OCI-LY3 (cell line): ENCODE measurements around the gene PPDPF.

Experiments used
- H2AFZ ChIP-seq: fragments of 200-600, 300-600 bp; shearing (Covaris generic); 2 replicates; pipeline ENCODE4 v1.6.0; 2014; ENCODE audit warnings: antibody characterized with exemption, low read depth, low read length
- H3K27ac ChIP-seq: fragments of 200-600, 300-600 bp; sonication (generic); 2 replicates; pipeline ENCODE4 v1.5.1; 2014; ENCODE audit warnings: mild to moderate bottlenecking, low read length, moderate library complexity, mixed read lengths
- H3K27me3 ChIP-seq: fragments of 200-600, 300-600 bp; sonication (generic); 2 replicates; pipeline ENCODE4 v1.6.1; 2014; ENCODE audit warnings: low read depth, low read length, mixed read lengths
- H3K36me3 ChIP-seq: fragments of 200-600, 300-600 bp; sonication (generic); replicated peaks from 2 replicates; pipeline ENCODE3; 2014; ENCODE audit warnings: low read depth, low read length, mixed read lengths
- H3K4me1 ChIP-seq: fragments of 300-600, 200-600 bp; sonication (generic); 2 replicates; pipeline ENCODE4 v1.6.1; 2014; ENCODE audit warnings: low read length, mixed read lengths
- H3K4me2 ChIP-seq: fragments of 200-600, 300-600 bp; sonication (generic); 2 replicates; pipeline ENCODE4 v1.6.1; 2014; ENCODE audit warnings: low read length, mixed read lengths
- H3K4me3 ChIP-seq: fragments of 300-600, 200-600 bp; sonication (generic); 2 replicates; pipeline ENCODE4 v1.5.1; 2014; ENCODE audit warnings: antibody characterized with exemption, mild to moderate bottlenecking, low read length, moderate library complexity
- H3K79me2 ChIP-seq: fragments of 300-600, 200-600 bp; shearing (Covaris generic); 2 replicates; pipeline ENCODE4 v1.6.1; 2014; ENCODE audit warnings: mild to moderate bottlenecking, low read length, mixed read lengths
- H3K9ac ChIP-seq: fragments of 300-600, 200-600 bp; shearing (Covaris generic); 2 replicates; pipeline ENCODE4 v1.6.0; 2014; ENCODE audit warnings: mild to moderate bottlenecking, low read length, moderate library complexity
- H3K9me3 ChIP-seq: fragments of 200-600, 300-600 bp; shearing (Covaris generic); 2 replicates; pipeline ENCODE4 v1.6.1; 2014; ENCODE audit warnings: low read length, mixed read lengths; ENCODE audit not compliant: insufficient read depth
- H4K20me1 ChIP-seq: fragments of 200-600, 300-600 bp; sonication (generic); 2 replicates; pipeline ENCODE4 v1.6.1; 2016; ENCODE audit warnings: low read length, mixed read lengths; ENCODE audit not compliant: insufficient read depth
- CTCF ChIP-seq: fragments of 200-600, 300-600 bp; sonication (generic); IDR thresholded peaks from 2 replicates; pipeline ENCODE4 v1.5.1; 2014; ENCODE audit warnings: antibody characterized with exemption, low read length, low read depth
- EZH2phosphoT487 ChIP-seq: fragments of 200-600 bp; shearing (Covaris generic); IDR thresholded peaks from 2 replicates; pipeline ENCODE4 v1.6.1; 2018; ENCODE audit warnings: antibody characterized with exemption, mixed run types, low read depth

PPDPF gene

DNA sequence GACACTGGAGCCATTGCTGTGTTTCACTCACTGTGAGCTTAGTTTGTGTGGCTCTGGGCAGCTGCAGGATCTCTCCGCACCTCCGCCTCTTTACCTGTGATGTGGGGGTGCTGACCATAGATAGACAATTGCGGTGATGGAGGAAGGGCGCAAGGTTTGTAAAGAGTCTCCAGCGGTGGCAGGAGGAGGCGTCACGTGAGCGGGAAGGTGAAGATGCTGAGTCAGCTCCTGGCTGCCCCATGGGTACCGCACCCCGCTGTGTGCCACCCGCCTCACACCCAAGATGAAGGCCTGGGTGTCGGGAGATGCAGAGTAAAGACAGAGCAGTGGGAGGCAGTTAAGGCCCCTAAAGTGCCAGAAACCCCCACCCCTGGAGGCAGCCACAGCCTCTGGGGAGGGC, 39.1 kb upstream of the PPDPF start:
- TF ChIP-seq CTCF (no peak), EZH2phosphoT487 (no peak)
- Histone ChIP-seq H3K4me1 (no peaks in the 10 kb centered on the region), H3K79me2 (no peaks in the 10 kb centered on the region), H3K9me3 (no peaks in the 10 kb centered on the region), H3K4me3 (no peak overlapping the region), H3K4me2 (no peak overlapping the region), H2AFZ (no peak overlapping the region), H3K9ac (no peak overlapping the region), H3K27me3 (no peaks in the 10 kb centered on the region; the same call in 1 of the 2 replicates), H3K36me3 (no peaks in the 10 kb centered on the region), H3K27ac (no peak overlapping the region), H4K20me1 (no peaks in the 10 kb centered on the region)

GRCh38 chr20:63482021-63482587, 38.5 kb upstream of the PPDPF start:
- Histone ChIP-seq H3K9me3 (no peaks in the 10 kb centered on the region), H3K9ac (no peak overlapping the region), H3K4me3 (no peak overlapping the region), H3K36me3 (no peaks in the 10 kb centered on the region), H3K27ac (no peak overlapping the region), H2AFZ (no peak overlapping the region), H3K4me2 (no peak overlapping the region), H3K4me1 (no peaks in the 10 kb centered on the region), H4K20me1 (no peaks in the 10 kb centered on the region), H3K27me3 (no peaks in the 10 kb centered on the region; the same call in 1 of the 2 replicates), H3K79me2 (no peaks in the 10 kb centered on the region)
- TF ChIP-seq CTCF, result no peak
- no peak for TF ChIP-seq EZH2phosphoT487

GRCh38 chr20:63483834-63484233, 36.7 kb upstream of the PPDPF start:
- H3K36me3 ChIP-seq, result no peaks in the 10 kb centered on the region
- H3K9ac ChIP-seq, result no peak overlapping the region
- no peak overlapping the region for H2AFZ ChIP-seq
- no peaks in the 10 kb centered on the region for H3K9me3 ChIP-seq
- no peak overlapping the region for H3K4me2 ChIP-seq
- H4K20me1 ChIP-seq, result no peaks in the 10 kb centered on the region
- no peaks in the 10 kb centered on the region; the same call in 1 of the 2 replicates for H3K27me3 ChIP-seq
- H3K27ac ChIP-seq, result no peak overlapping the region
- no peaks in the 10 kb centered on the region for H3K79me2 ChIP-seq
- no peaks in the 10 kb centered on the region for H3K4me1 ChIP-seq
- no peak for TF ChIP-seq CTCF
- no peak for TF ChIP-seq EZH2phosphoT487
- H3K4me3 ChIP-seq, result no peak overlapping the region

GRCh38 chr20:63484236-63484635, 36.3 kb upstream of the PPDPF start:
- no peak overlapping the region for H3K27ac ChIP-seq
- H3K4me1 ChIP-seq, result no peaks in the 10 kb centered on the region
- no peak overlapping the region for H2AFZ ChIP-seq
- H3K9me3 ChIP-seq, result no peaks in the 10 kb centered on the region
- no peak overlapping the region for H3K4me2 ChIP-seq
- H4K20me1 ChIP-seq, result no peaks in the 10 kb centered on the region
- H3K9ac ChIP-seq, result no peak overlapping the region
- TF ChIP-seq CTCF, result no peak
- TF ChIP-seq EZH2phosphoT487, result no peak
- H3K36me3 ChIP-seq, result no peaks in the 10 kb centered on the region
- no peak overlapping the region for H3K4me3 ChIP-seq
- no peaks in the 10 kb centered on the region; the same call in 1 of the 2 replicates for H3K27me3 ChIP-seq
- no peaks in the 10 kb centered on the region for H3K79me2 ChIP-seq
